HepG2 (cell line): ENCODE measurements around the gene ICE2. TPM values are rescaled to one million over a fixed set of nuclear protein-coding genes. Genes with fewer than 3 reads are reported as not detected.

Source experiments
- ATAC-seq: fragments of 200-7000 bp; cut with Tn5 transposase; 3 replicates; pipeline ENCODE4 v1.9.1; 2020; ENCODE audit warnings: mild to moderate bottlenecking, moderate library complexity
- BruUV-seq: library from RNA; stranded (reverse); fragments of 400-500 nt; replicated peaks from 2 replicates; lab custom pipeline; 2021; lab: Mats Ljungman, UMichigan
- CTCF ChIA-PET: fragments of 300-600 bp; formaldehyde crosslinking; extraction: SDS; loops from one replicate; lab custom pipeline; 2021; ENCODE audit warnings: low total read pairs, inconsistent platforms, low intra/inter-chr PET ratio; lab: Yijun Ruan, JAX
- POLR2A ChIA-PET: fragments of 350-600 bp; sonication (Branson Sonifier 250); formaldehyde crosslinking; loops from one replicate; lab custom pipeline; 2020; ENCODE audit warnings: antibody characterized with exemption, inconsistent platforms; lab: Yijun Ruan, JAX
- DNase-seq: peaks from one replicate; pipeline ENCODE4 v3.0.0-alpha.2; 2015; ENCODE audit warnings: low spot score
- FAIRE-seq: peaks from 3 replicates; lab custom pipeline; 2011; peaks lifted over from hg19 to GRCh38; lab: Jason Lieb, UNC
- H2AFZ ChIP-seq: one replicate; pipeline ENCODE4 v1.6.1; 2011; ENCODE audit warnings: low read length, inconsistent platforms
- H3K27ac ChIP-seq: fragments of 300-600 bp; 3 replicates; pipeline ENCODE4 v1.8.0; 2011; ENCODE audit warnings: mixed run types, mild to moderate bottlenecking, mixed read lengths, low read length, inconsistent platforms; ENCODE audit not compliant: insufficient read depth; ENCODE audit errors: extremely low read length
- H3K27me3 ChIP-seq, 2 experiments: fragments of 200-600 bp in 1 of 2; 2 replicates in 1 of 2; 3 replicates in 1 of 2; pipeline versions ENCODE4 v1.6.0 to v1.8.0; 2011; ENCODE audit warnings: low read length in 2 of 2, mild to moderate bottlenecking in 2 of 2, moderate library complexity in 2 of 2, inconsistent platforms in 1 of 2; ENCODE audit not compliant: insufficient read depth in 2 of 2, control insufficient read depth in 1 of 2
- H3K36me3 ChIP-seq, 2 experiments: fragments of 200-600 bp in 1 of 2; replicated peaks in 1 of 2; 2 replicates in 1 of 2; 3 replicates in 1 of 2; pipeline versions ENCODE4 v1.5.1 to v1.8.0; 2011; ENCODE audit warnings: low read length in 2 of 2, inconsistent platforms in 1 of 2; ENCODE audit not compliant: insufficient read depth in 2 of 2, control insufficient read depth in 1 of 2
- H3K4me1 ChIP-seq: 2 replicates; pipeline ENCODE4 v1.5.1; 2012; ENCODE audit warnings: low read length, inconsistent platforms; ENCODE audit not compliant: insufficient read depth
- H3K4me2 ChIP-seq: 2 replicates; pipeline ENCODE4 v1.6.0; 2011; ENCODE audit warnings: low read depth, low read length, inconsistent platforms
- H3K4me3 ChIP-seq, 3 experiments: fragments of 200-600 bp in 1 of 3; sonication (generic), shearing (Covaris generic) in 1 of 3; replicated peaks in 1 of 3; 2 replicates each; pipeline ENCODE4 v1.5.1; 2011 to 2016; ENCODE audit warnings: low read length in 3 of 3, inconsistent platforms in 2 of 3, low read depth in 2 of 3, mild to moderate bottlenecking in 2 of 3, control low read depth in 1 of 3, mixed read lengths in 1 of 3; ENCODE audit not compliant: insufficient read depth in 1 of 3
- H3K79me2 ChIP-seq: one replicate; pipeline ENCODE4 v1.6.1; 2011; ENCODE audit warnings: low read length, inconsistent platforms; ENCODE audit not compliant: insufficient read depth
- H3K9ac ChIP-seq: 2 replicates; pipeline ENCODE4 v1.6.0; 2011; ENCODE audit warnings: mild to moderate bottlenecking, low read depth, low read length, inconsistent platforms; ENCODE audit not compliant: insufficient read depth
- H3K9me3 ChIP-seq: 2 replicates; pipeline ENCODE4 v1.5.1; 2012; ENCODE audit warnings: mild to moderate bottlenecking, low read length
- H4K20me1 ChIP-seq: 2 replicates; pipeline ENCODE4 v1.6.0; 2011; ENCODE audit warnings: inconsistent platforms, mild to moderate bottlenecking, low read length, moderate library complexity; ENCODE audit not compliant: insufficient read depth
- CERS6 ChIP-seq: sonication (generic); formaldehyde crosslinking; IDR thresholded peaks from 2 replicates; pipeline ENCODE4 v1.5.0; 2020; ENCODE audit warnings: missing genetic modification reagents
- MTF1 ChIP-seq: sonication (generic); formaldehyde crosslinking; IDR thresholded peaks from 2 replicates; pipeline ENCODE4 v1.5.0; 2020; ENCODE audit warnings: missing genetic modification reagents
- NCOA1 ChIP-seq: sonication (generic); formaldehyde crosslinking; IDR thresholded peaks from 2 replicates; pipeline ENCODE4 v1.9.0; 2021; ENCODE audit warnings: missing genetic modification reagents
- SMYD3 ChIP-seq: sonication (generic); formaldehyde crosslinking; IDR thresholded peaks from 2 replicates; pipeline ENCODE4 v1.8.1; 2023; ENCODE audit warnings: mild to moderate bottlenecking, missing genetic modification reagents
- ZBED4 ChIP-seq: sonication (generic); formaldehyde crosslinking; IDR thresholded peaks from 2 replicates; pipeline ENCODE4 v1.4.0; 2020; ENCODE audit warnings: missing genetic modification reagents, borderline replicate concordance
- WGBS: methylation state at CpG from one replicate; pipeline ENCODE4 v1.1.6; 2017; ENCODE audit warnings: low lambda C conversion rate; 5-methylcytosine and 5-hydroxymethylcytosine counted together
- in situ Hi-C: cut with HindIII; loops from 2 replicates; pipeline ENCODE4 v1.10.0; 2017; ENCODE audit warnings: low pct_unique_long_range_greater_than_20kb; ENCODE audit not compliant: extremely low pct_ligation_motif_present
- intact Hi-C: fragments of 100-400 bp; cut with micrococcal nuclease; formaldehyde crosslinking; loops from one replicate; pipeline ENCODE4 v1.10.0; 2022; ENCODE audit not compliant: unreplicated experiment
- polyA plus RNA-seq, 8 experiments: library from polyadenylated mRNA; depleted of rRNA in 3 of 8; stranded (reverse) in 7 of 8; unstranded in 1 of 8; fragments of >200 nt; fragmentation: Illumina TruSeq in 4 of 8; extraction: Trizol in 4 of 8; gene quantifications; 2 replicates each; pipeline versions ENCODE4 v1.2.1 to v1.2.3, GENCODE V29; 2011 to 2016; ENCODE audit warnings: low read depth in 4 of 8, missing spikeins in 1 of 8, mixed read lengths in 1 of 8; ENCODE audit not compliant: insufficient read depth in 1 of 8
- total RNA-seq, 5 experiments: library from RNA; depleted of rRNA; stranded (reverse); fragments of >200 nt; fragmentation: Illumina TruSeq; extraction: Trizol; gene quantifications; 2 replicates each; pipeline ENCODE4 v1.2.3, GENCODE V29; 2016; ENCODE audit warnings: low read depth in 1 of 5

Gene ICE2
- total and polyA plus RNA-seq, 2 of the 13 experiments (the other 11 are each of a cell fraction or from before 2014, with no cell fraction given), result 24.8 to 26.4 TPM

DNA sequence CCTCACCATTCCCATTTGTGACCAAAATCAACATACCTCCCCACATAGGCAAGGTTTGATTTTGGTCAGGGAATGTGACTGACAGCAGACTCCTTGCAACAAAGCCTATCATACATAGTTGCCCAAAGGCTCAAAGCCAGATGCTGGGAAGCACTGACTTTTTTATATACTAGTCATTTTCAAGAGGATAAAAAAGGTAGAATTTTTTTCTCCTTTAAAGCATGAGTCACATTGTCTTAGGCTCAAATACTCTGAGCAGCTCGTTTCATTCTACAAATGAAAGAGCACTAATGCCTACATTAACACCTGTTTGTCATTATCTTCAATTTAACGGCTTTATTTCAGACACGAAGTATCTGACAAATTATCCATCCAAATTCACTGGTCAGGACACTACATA is 36.2 kb downstream of the ICE2 start:
- intact Hi-C loops, result loop anchor here (5.0 kb wide), 2 partner anchors 50 to 70 kb away; no protein-coding TSS in a partner anchor
- H3K4me1 ChIP-seq, result peaks cover 17% of the 10 kb centered on the region
- in situ Hi-C loops, result loop anchor here (5.0 kb wide), 1 partner anchor 80 kb away; no protein-coding TSS in a partner anchor
- no peak for ATAC-seq
- no peak for FAIRE-seq
- BruUV-seq, result no TSS peak
- TF ChIP-seq CERS6 (CRISPR knock-in tag) (no peak), MTF1 (CRISPR knock-in tag) (no peak), ZBED4 (CRISPR knock-in tag) (no peak), SMYD3 (CRISPR knock-in tag) (no peak), NCOA1 (no peak)
- 92% methylated on average over 3 of the region's 3 CpGs for WGBS
- H3K9me3 ChIP-seq, result no peaks in the 10 kb centered on the region
- no peaks in the 10 kb centered on the region for H3K27me3 ChIP-seq
- H3K9ac ChIP-seq, result no peak overlapping the region
- POLR2A ChIA-PET, result interaction anchor here (1.0 kb wide), 1 partner anchor 49 kb away, joined by 4 read pairs; no protein-coding TSS in a partner anchor
- H3K36me3 ChIP-seq, result peaks cover 2 to 4% of the 10 kb centered on the region in 2 experiments; a peak in 3 of 5 replicates
- H3K79me2 ChIP-seq, result no peaks in the 10 kb centered on the region
- H2AFZ ChIP-seq, result no peak overlapping the region
- CTCF ChIA-PET, result interaction anchor here (2.9 kb wide), 1 partner anchor 83 kb away, joined by 34 read pairs; no protein-coding TSS in a partner anchor
- H3K4me2 ChIP-seq, result no peak overlapping the region
- no peak overlapping the region for H3K4me3 ChIP-seq
- no peak for DNase-seq
- no peak overlapping the region for H3K27ac ChIP-seq
- no peaks in the 10 kb centered on the region for H4K20me1 ChIP-seq
